ENCODE data around the gene ATXN1.

The ATXN1 gene

GRCh38 chr6:16398587-16398986 is 362.7 kb downstream of the ATXN1 start:
- Histone ChIP-seq H3K79me2 (ENCODE audit: insufficient read depth, low read length) (no peaks in the 10 kb centered on the region), H3F3A (ENCODE audit: low read depth) (no peaks in the 10 kb centered on the region), H3K9ac (ENCODE audit: low read depth, low read length, poor library complexity, severe bottlenecking) (no peak overlapping the region), H3K27me3 (ENCODE audit: insufficient read depth, low read length, poor library complexity, severe bottlenecking) (no peaks in the 10 kb centered on the region), H3K4me2 (ENCODE audit: low read depth, low read length, poor library complexity, severe bottlenecking) (no peak overlapping the region), H3K4me1 (ENCODE audit: insufficient read depth, low read length, poor library complexity, severe bottlenecking) (no peaks in the 10 kb centered on the region), H3K4me3 (ENCODE audit: low read length, poor library complexity, severe bottlenecking) (no peak overlapping the region), H3K36me3 (ENCODE audit: insufficient read depth, low read length) (no peaks in the 10 kb centered on the region), H4K20me1 (ENCODE audit: insufficient read depth, low read length, poor library complexity, severe bottlenecking) (no peaks in the 10 kb centered on the region), H2AFZ (ENCODE audit: low read length) (no peak overlapping the region), H3K9me3 (ENCODE audit: insufficient read depth, low read depth, low read length) (no peaks in the 10 kb centered on the region), H3K9me2 (replicated peaks; ENCODE audit: low read depth, low read length) (no peaks in the 10 kb centered on the region)
- TF ChIP-seq CTCF (conservative IDR thresholded peaks at IDR 0.05; ENCODE audit: low read length) (no peak), EZH2phosphoT487 (IDR thresholded peaks at IDR 0.05; ENCODE audit: borderline replicate concordance) (no peak)

- Histone ChIP-seq H3K4me3 (ENCODE audit: low read length, poor library complexity, severe bottlenecking) (no peak overlapping the region), H3K9ac (ENCODE audit: low read depth, low read length, poor library complexity, severe bottlenecking) (no peak overlapping the region), H3K27me3 (ENCODE audit: insufficient read depth, low read length, poor library complexity, severe bottlenecking) (no peaks in the 10 kb centered on the region), H4K20me1 (ENCODE audit: insufficient read depth, low read length, poor library complexity, severe bottlenecking) (no peaks in the 10 kb centered on the region), H3K4me1 (ENCODE audit: insufficient read depth, low read length, poor library complexity, severe bottlenecking) (no peaks in the 10 kb centered on the region), H3K9me2 (replicated peaks; ENCODE audit: low read depth, low read length) (no peaks in the 10 kb centered on the region), H3F3A (ENCODE audit: low read depth) (no peaks in the 10 kb centered on the region), H3K9me3 (ENCODE audit: insufficient read depth, low read depth, low read length) (no peaks in the 10 kb centered on the region), H3K79me2 (ENCODE audit: insufficient read depth, low read length) (no peaks in the 10 kb centered on the region), H3K36me3 (ENCODE audit: insufficient read depth, low read length) (no peaks in the 10 kb centered on the region), H3K4me2 (ENCODE audit: low read depth, low read length, poor library complexity, severe bottlenecking) (no peak overlapping the region), H2AFZ (ENCODE audit: low read length) (no peak overlapping the region)
- no peak for TF ChIP-seq EZH2phosphoT487 (IDR thresholded peaks at IDR 0.05; ENCODE audit: borderline replicate concordance)
- TF ChIP-seq CTCF (conservative IDR thresholded peaks at IDR 0.05; ENCODE audit: low read length), result no peak
These were observed 363.6 kb downstream of the ATXN1 start for GRCh38 chr6:16397623-16398022.

GRCh38 chr6:16396497-16397319 is 364.6 kb downstream of the ATXN1 start:
- no peak overlapping the region for H2AFZ ChIP-seq (ENCODE audit: low read length)
- no peaks in the 10 kb centered on the region for H3K79me2 ChIP-seq (ENCODE audit: insufficient read depth, low read length)
- TF ChIP-seq CTCF (conservative IDR thresholded peaks at IDR 0.05; ENCODE audit: low read length) (no peak), EZH2phosphoT487 (IDR thresholded peaks at IDR 0.05; ENCODE audit: borderline replicate concordance) (no peak)
- no peak overlapping the region for H3K4me2 ChIP-seq (ENCODE audit: low read depth, low read length, poor library complexity, severe bottlenecking)
- H3K27me3 ChIP-seq (ENCODE audit: insufficient read depth, low read length, poor library complexity, severe bottlenecking), result no peaks in the 10 kb centered on the region
- no peaks in the 10 kb centered on the region for H3K9me3 ChIP-seq (ENCODE audit: insufficient read depth, low read depth, low read length)
- no peaks in the 10 kb centered on the region for H3K4me1 ChIP-seq (ENCODE audit: insufficient read depth, low read length, poor library complexity, severe bottlenecking)
- no peaks in the 10 kb centered on the region for H4K20me1 ChIP-seq (ENCODE audit: insufficient read depth, low read length, poor library complexity, severe bottlenecking)
- no peak overlapping the region for H3K4me3 ChIP-seq (ENCODE audit: low read length, poor library complexity, severe bottlenecking)
- H3F3A ChIP-seq (ENCODE audit: low read depth), result no peaks in the 10 kb centered on the region
- H3K9me2 ChIP-seq (replicated peaks; ENCODE audit: low read depth, low read length), result no peaks in the 10 kb centered on the region
- no peaks in the 10 kb centered on the region for H3K36me3 ChIP-seq (ENCODE audit: insufficient read depth, low read length)
- no peak overlapping the region for H3K9ac ChIP-seq (ENCODE audit: low read depth, low read length, poor library complexity, severe bottlenecking)

Measured in Loucy (cell line).